ENCODE measurements around the gene RPL21. TPM values are rescaled to one million over a fixed set of nuclear protein-coding genes. Genes with fewer than 3 reads are reported as not detected.

The RPL21 gene
- total RNA-seq, 4 donors from 2014 or later, result 398 to 1,284 (median 964) TPM

DNA sequence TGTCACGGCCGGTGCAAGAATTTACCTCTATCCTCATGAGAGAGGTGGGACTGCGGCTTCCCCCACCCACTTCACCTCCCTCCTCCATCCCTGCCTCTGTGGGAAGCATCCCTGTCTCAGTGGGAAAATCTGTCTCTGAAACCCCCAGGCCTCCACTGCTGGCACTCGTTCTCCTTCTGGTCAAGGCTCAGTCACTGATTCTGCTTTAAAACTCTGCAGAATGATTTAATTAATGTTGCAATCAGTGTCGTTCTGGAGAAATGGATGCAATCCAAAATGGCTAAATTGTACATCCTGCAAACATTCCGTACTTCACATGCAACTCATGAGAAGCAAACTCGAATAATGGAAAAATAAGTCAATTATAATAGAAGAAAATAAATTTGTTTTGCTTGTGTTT lies 24.8 kb downstream of the RPL21 start:
- no peak for DNase-seq
- TF ChIP-seq POLR2A (IDR thresholded peaks at IDR 0.05), result no peak
- TF ChIP-seq, protein P1, sequence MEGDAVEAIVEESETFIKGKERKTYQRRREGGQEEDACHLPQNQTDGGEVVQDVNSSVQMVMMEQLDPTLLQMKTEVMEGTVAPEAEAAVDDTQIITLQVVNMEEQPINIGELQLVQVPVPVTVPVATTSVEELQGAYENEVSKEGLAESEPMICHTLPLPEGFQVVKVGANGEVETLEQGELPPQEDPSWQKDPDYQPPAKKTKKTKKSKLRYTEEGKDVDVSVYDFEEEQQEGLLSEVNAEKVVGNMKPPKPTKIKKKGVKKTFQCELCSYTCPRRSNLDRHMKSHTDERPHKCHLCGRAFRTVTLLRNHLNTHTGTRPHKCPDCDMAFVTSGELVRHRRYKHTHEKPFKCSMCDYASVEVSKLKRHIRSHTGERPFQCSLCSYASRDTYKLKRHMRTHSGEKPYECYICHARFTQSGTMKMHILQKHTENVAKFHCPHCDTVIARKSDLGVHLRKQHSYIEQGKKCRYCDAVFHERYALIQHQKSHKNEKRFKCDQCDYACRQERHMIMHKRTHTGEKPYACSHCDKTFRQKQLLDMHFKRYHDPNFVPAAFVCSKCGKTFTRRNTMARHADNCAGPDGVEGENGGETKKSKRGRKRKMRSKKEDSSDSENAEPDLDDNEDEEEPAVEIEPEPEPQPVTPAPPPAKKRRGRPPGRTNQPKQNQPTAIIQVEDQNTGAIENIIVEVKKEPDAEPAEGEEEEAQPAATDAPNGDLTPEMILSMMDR (IDR thresholded peaks at IDR 0.05), result no peak
- no peaks in the 10 kb centered on the region for H3K9me3 ChIP-seq
- 62 to 66% methylated on average over 7 of the region's 7 CpGs for WGBS, 2 donors
- peak overlapping the region; percentile 45 to 81 (median 64) for H3K27ac ChIP-seq
- intact Hi-C loops (cut with DNase I), result loop anchor here (10.0 kb wide), 1 partner anchor 291 kb away; no protein-coding TSS in a partner anchor
- H3K4me1 ChIP-seq, result peaks cover 0 to 46% (median 3%) of the 10 kb centered on the region in 3 donors
- no peaks in the 10 kb centered on the region for H3K27me3 ChIP-seq
- H3K36me3 ChIP-seq, result peaks cover 0 to 8% (median 0%) of the 10 kb centered on the region in 3 donors
- H3K4me3 ChIP-seq, result no peak overlapping the region

DNA sequence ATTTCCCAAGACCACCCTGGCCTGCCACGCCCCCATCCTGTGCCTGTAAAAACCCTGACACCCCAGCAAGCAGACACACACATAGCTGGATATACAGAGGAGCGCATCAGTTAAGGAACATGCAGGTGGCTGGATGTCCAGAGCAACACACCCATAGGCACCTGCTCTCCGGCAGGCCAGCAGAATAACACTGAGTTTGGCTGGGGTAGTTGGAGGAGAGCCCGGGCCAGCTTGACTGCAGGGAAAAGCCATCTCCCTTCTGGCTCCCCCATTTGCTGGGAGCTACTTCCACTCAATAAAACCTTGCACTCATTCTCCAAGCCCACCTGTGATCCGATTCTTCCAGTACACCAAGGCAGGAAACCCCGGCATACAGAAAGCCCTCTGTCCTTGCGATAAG lies 28.1 kb downstream of the RPL21 start:
- intact Hi-C loops (cut with DNase I), result loop anchor here (10.0 kb wide), 1 partner anchor 295 kb away; no protein-coding TSS in a partner anchor

DNA sequence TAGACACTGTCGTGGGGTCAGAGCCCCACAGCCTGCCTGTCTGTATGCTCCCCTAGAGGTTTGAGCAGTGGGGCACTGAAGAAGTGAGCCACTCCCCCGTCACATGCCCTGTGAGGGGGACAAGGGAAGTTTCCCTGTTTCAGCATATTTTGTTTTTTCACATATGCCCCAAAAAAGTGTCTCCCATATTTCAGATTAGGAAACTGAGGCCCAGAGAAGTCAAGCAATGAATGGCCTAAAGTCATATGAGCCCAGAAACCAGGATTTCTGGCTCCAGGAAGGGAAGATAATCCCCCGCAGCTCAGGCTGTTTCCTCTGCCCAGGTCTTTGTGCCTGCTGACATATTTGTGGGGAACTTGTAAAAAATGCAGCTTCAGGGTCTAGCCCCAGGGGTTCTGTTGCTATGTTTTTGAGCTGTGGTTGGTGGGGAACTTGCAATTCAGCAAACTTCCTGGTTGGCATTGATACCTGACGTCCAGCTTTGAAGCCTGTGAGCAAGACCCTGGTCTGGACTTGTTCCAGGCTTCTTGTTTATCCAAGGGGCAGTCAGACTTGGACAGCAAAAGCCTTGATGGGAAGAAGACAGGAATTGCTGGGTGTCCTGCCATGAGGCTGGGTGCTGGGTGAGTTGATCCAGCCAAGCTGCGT lies 28.8 kb downstream of the RPL21 start:
- no peak overlapping the region for H3K4me3 ChIP-seq
- no peak overlapping the region for H3K27ac ChIP-seq
- 52 to 66% methylated on average over 3 to 5 of the region's 5 CpGs for WGBS, 2 donors
- TF ChIP-seq, protein P1 (IDR thresholded peaks at IDR 0.05), result no peak
- no peak for TF ChIP-seq POLR2A (IDR thresholded peaks at IDR 0.05)
- H3K27me3 ChIP-seq, result no peaks in the 10 kb centered on the region
- no peaks in the 10 kb centered on the region for H3K9me3 ChIP-seq
- DNase-seq, result no peak
- H3K36me3 ChIP-seq, result no peaks in the 10 kb centered on the region
- intact Hi-C loops (cut with DNase I), result loop anchor here (10.0 kb wide), 1 partner anchor 75 kb away; no protein-coding TSS in a partner anchor
- peaks cover 0 to 10% (median 0%) of the 10 kb centered on the region in 3 donors for H3K4me1 ChIP-seq

More for the DNA sequence above, 28.1 kb downstream of the RPL21 start:
- H3K27me3 ChIP-seq, result no peaks in the 10 kb centered on the region
- H3K4me3 ChIP-seq, result no peak overlapping the region
- 88 to 100% methylated on average over 3 to 6 of the region's 7 CpGs for WGBS, 2 donors
- no peak for TF ChIP-seq POLR2A (IDR thresholded peaks at IDR 0.05)
- TF ChIP-seq, protein P1 (IDR thresholded peaks at IDR 0.05), result no peak
- no peak overlapping the region for H3K27ac ChIP-seq
- H3K4me1 ChIP-seq, result peaks cover 0 to 17% (median 0%) of the 10 kb centered on the region in 3 donors
- DNase-seq, result no peak
- H3K9me3 ChIP-seq, result no peaks in the 10 kb centered on the region
- H3K36me3 ChIP-seq, result no peaks in the 10 kb centered on the region

- no peaks in the 10 kb centered on the region for H3K36me3 ChIP-seq
- H3K27me3 ChIP-seq, result no peaks in the 10 kb centered on the region
- peaks cover 0 to 3% (median 0%) of the 10 kb centered on the region in 3 donors for H3K4me1 ChIP-seq
- intact Hi-C loops (cut with DNase I), result loop anchor here (10.0 kb wide), 1 partner anchor 74 kb away; no protein-coding TSS in a partner anchor
- 50 to 78% methylated on average over 1 to 3 of the region's 4 CpGs for WGBS, 2 donors
- no peak overlapping the region for H3K27ac ChIP-seq
- DNase-seq, result no peak
- TF ChIP-seq, protein P1 (IDR thresholded peaks at IDR 0.05), result no peak
- no peak for TF ChIP-seq POLR2A (IDR thresholded peaks at IDR 0.05)
- H3K4me3 ChIP-seq, result no peak overlapping the region
- H3K9me3 ChIP-seq, result no peaks in the 10 kb centered on the region
These were observed 29.5 kb downstream of the RPL21 start for GRCh38 chr13:27280841-27281240.

- WGBS, 2 donors, result 74 to 78% methylated on average over 1 of the region's 1 CpG
- intact Hi-C loops (cut with DNase I), result loop anchor here (10.0 kb wide), 1 partner anchor 73 kb away; no protein-coding TSS in a partner anchor
- Histone ChIP-seq H3K4me3 (no peak overlapping the region), H3K27me3 (no peaks in the 10 kb centered on the region), H3K4me1 (no peaks in the 10 kb centered on the region), H3K9me3 (no peaks in the 10 kb centered on the region), H3K27ac (no peak overlapping the region), H3K36me3 (no peaks in the 10 kb centered on the region)
- DNase-seq, result no peak
- no peak for TF ChIP-seq POLR2A (IDR thresholded peaks at IDR 0.05)
- TF ChIP-seq, protein P1 (IDR thresholded peaks at IDR 0.05), result no peak
These were observed 30.1 kb downstream of the RPL21 start for GRCh38 chr13:27281420-27281819.
